Gastrocnemius medialis (tissue), 4 donors: Measurements from ENCODE around the gene PLEKHG4B.

Experiments
- CTCF ChIP-seq, 5 experiments: fragments of 450-650 bp in 3 of 5; fragments of 200-600 bp in 2 of 5; sonication (generic) in 2 of 5; IDR thresholded peaks in 4 of 5; conservative IDR thresholded peaks in 1 of 5; 1 replicate in 4 of 5; 2 replicates in 1 of 5; pipeline ENCODE4 v1.5.1; 2016 to 2019; ENCODE audit warnings: antibody characterized with exemption in 5 of 5, mild to moderate bottlenecking in 3 of 5, moderate library complexity in 3 of 5
- POLR2A ChIP-seq, 2 donors: fragments of 450-650 bp; IDR thresholded peaks; one replicate each; pipeline ENCODE4 v1.6.1; 2017; ENCODE audit warnings: antibody characterized with exemption in 2 of 2, mild to moderate bottlenecking in 2 of 2, moderate library complexity in 2 of 2

GRCh38 chr5:162565-163337 lies 70.8 kb downstream of the PLEKHG4B start:
- TF ChIP-seq POLR2A (IDR thresholded peaks at IDR 0.05) (no peak), CTCF (IDR thresholded peaks at IDR 0.05 in 4 of 5, conservative IDR thresholded peaks at IDR 0.05 in 1 of 5) (no peak)
